Cortex of kidney (tissue), 1 donor: ENCODE results near the gene ERP29.
"Not testable (repeated sequence)": the region's sequence is repeated elsewhere in the genome, so short reads cannot be mapped to it uniquely, and the experiment has no call there.

Experiments
- DNase-seq: peaks from one replicate; lab custom pipeline; 2025; lab: John Stamatoyannopoulos, UW

ERP29 gene

GRCh38 chr12:112035219-112035785 is 22.1 kb downstream of the ERP29 start:
- no peak for DNase-seq

GRCh38 chr12:112036614-112037013 is 23.4 kb downstream of the ERP29 start:
- DNase-seq = not testable (repeated sequence)

GRCh38 chr12:112046003-112046402 is 32.8 kb downstream of the ERP29 start:
- no peak for DNase-seq

GRCh38 chr12:112049351-112049750 is 36.1 kb downstream of the ERP29 start:
- no peak for DNase-seq

- no peak for DNase-seq
These were observed 47.9 kb downstream of the ERP29 start for GRCh38 chr12:112061137-112061536.

GRCh38 chr12:112063273-112063672 is 50.0 kb downstream of the ERP29 start:
- DNase-seq = no peak

GRCh38 chr12:112066566-112066965 is 53.3 kb downstream of the ERP29 start:
- no peak for DNase-seq
